Cardiac muscle cell (in vitro differentiated cells and primary cell): ENCODE data around the gene LPAR2. TPM values are rescaled to one million over a fixed set of nuclear protein-coding genes. Genes with fewer than 3 reads are reported as not detected.
A peak's percentile ranks its signal among the peaks of the same experiment; 100 is the strongest.

Experiments
- DNase-seq, 2 donors: peaks; one replicate each; pipeline versions ENCODE4 v3.0.0 to v3.0.0-alpha.2; 2010 to 2017; ENCODE audit warnings: low read depth in 1 of 2, low spot score in 1 of 2
- H3K27ac ChIP-seq: fragments of 200-600 bp; sonication (generic); 2 replicates; pipeline ENCODE4 v1.5.1; 2016
- H3K27me3 ChIP-seq: fragments of 200-600 bp; sonication (generic); 2 replicates; pipeline ENCODE4 v1.6.0; 2016; ENCODE audit warnings: control low read depth
- H3K36me3 ChIP-seq: fragments of 200-600 bp; sonication (generic); 2 replicates; pipeline ENCODE4 v1.5.1; 2016; ENCODE audit warnings: control low read depth
- H3K4me1 ChIP-seq: fragments of 200-600 bp; sonication (generic); 2 replicates; pipeline ENCODE4 v1.8.1; 2017; ENCODE audit warnings: low read depth, mild to moderate bottlenecking, mixed run types
- H3K4me3 ChIP-seq: fragments of 200-600 bp; sonication (generic); 2 replicates; pipeline ENCODE4 v1.5.1; 2016; ENCODE audit warnings: mild to moderate bottlenecking
- H3K9me3 ChIP-seq: fragments of 200-600 bp; sonication (generic); 2 replicates; pipeline ENCODE4 v1.5.1; 2017; ENCODE audit warnings: low read depth, mild to moderate bottlenecking, control low read depth
- polyA plus RNA-seq: library from polyadenylated mRNA; unstranded; fragments of >200 nt; fragmentation: Nextera tagmentation; extraction: Ambion mirVana; gene quantifications from 2 replicates; pipeline ENCODE4 v1.2.1, GENCODE V29; 2016
- total RNA-seq: library from RNA; depleted of rRNA; stranded (reverse); fragments of >200 nt; gene quantifications from 2 replicates; pipeline ENCODE4 v1.2.3, GENCODE V29; 2016
- TF ChIP-seq, protein P1 (sequence below): IDR thresholded peaks from 2 replicates; pipeline ENCODE4 v1.5.1; 2012; ENCODE audit warnings: low read depth, mild to moderate bottlenecking, low read length

LPAR2 gene
- total and polyA plus RNA-seq, 2 experiments from 2014 or later = 39.9 to 56.6 TPM

DNA sequence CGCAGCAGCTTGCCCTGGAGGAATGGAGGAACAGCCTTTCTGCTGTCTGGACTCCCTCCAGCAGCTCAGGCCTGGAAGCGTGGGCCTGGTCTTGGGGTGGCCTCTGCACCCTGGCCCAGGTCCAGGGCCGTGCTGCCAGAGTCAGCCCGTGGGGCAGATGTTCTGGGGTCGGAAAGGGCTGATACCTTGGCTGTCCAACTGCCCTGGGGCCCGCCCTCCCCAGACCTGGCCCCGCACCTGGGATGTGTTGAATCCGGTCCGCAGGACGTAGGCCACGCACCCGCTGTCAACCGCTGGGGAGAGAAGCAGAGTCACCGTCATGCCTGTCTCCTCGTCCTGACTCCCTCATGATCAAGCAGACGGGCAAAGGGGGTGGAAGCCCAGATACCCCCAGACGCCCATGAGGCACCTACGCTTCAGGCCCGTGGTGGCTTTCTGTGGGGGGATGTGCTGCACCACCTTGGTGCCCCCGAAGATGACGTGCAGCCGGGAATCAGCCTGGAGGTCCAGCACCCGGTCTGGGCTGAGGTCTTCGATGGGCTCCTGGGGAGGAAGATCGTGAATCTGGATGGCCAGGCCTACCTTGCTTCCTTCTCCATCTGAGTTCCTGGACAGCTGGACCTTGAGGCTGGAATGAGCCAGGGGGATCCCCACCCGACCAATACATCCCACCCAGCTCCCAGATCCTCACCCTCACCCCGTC is 27.8 kb upstream of the LPAR2 start:
- no peak for DNase-seq
- Histone ChIP-seq H3K4me3 (no peak overlapping the region), H3K9me3 (no peaks in the 10 kb centered on the region), H3K36me3 (peaks cover 42% of the 10 kb centered on the region), H3K27me3 (no peaks in the 10 kb centered on the region), H3K27ac (no peak overlapping the region), H3K4me1 (no peaks in the 10 kb centered on the region)
- TF ChIP-seq, protein P1, sequence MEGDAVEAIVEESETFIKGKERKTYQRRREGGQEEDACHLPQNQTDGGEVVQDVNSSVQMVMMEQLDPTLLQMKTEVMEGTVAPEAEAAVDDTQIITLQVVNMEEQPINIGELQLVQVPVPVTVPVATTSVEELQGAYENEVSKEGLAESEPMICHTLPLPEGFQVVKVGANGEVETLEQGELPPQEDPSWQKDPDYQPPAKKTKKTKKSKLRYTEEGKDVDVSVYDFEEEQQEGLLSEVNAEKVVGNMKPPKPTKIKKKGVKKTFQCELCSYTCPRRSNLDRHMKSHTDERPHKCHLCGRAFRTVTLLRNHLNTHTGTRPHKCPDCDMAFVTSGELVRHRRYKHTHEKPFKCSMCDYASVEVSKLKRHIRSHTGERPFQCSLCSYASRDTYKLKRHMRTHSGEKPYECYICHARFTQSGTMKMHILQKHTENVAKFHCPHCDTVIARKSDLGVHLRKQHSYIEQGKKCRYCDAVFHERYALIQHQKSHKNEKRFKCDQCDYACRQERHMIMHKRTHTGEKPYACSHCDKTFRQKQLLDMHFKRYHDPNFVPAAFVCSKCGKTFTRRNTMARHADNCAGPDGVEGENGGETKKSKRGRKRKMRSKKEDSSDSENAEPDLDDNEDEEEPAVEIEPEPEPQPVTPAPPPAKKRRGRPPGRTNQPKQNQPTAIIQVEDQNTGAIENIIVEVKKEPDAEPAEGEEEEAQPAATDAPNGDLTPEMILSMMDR = no peak

GRCh38 chr19:19655051-19655594 is 27.1 kb upstream of the LPAR2 start:
- H3K4me1 ChIP-seq = no peaks in the 10 kb centered on the region
- H3K36me3 ChIP-seq = peaks cover 47% of the 10 kb centered on the region
- H3K27ac ChIP-seq = no peak overlapping the region
- DNase-seq = no peak
- H3K27me3 ChIP-seq = no peaks in the 10 kb centered on the region
- no peaks in the 10 kb centered on the region for H3K9me3 ChIP-seq
- TF ChIP-seq, protein P1 = no peak
- H3K4me3 ChIP-seq = no peak overlapping the region

- H3K4me1 ChIP-seq = no peaks in the 10 kb centered on the region
- TF ChIP-seq, protein P1 = no peak
- peaks cover 51% of the 10 kb centered on the region for H3K36me3 ChIP-seq
- no peak overlapping the region for H3K27ac ChIP-seq
- no peak overlapping the region for H3K4me3 ChIP-seq
- no peaks in the 10 kb centered on the region for H3K9me3 ChIP-seq
- no peak for DNase-seq
- no peaks in the 10 kb centered on the region for H3K27me3 ChIP-seq
Observed at GRCh38 chr19:19654441-19654840, 26.4 kb upstream of the LPAR2 start.

- H3K27ac ChIP-seq = no peak overlapping the region
- TF ChIP-seq, protein P1 = no peak
- no peaks in the 10 kb centered on the region for H3K27me3 ChIP-seq
- H3K4me3 ChIP-seq = no peak overlapping the region
- H3K9me3 ChIP-seq = no peaks in the 10 kb centered on the region
- no peak for DNase-seq
- no peaks in the 10 kb centered on the region for H3K4me1 ChIP-seq
- peaks cover 56% of the 10 kb centered on the region for H3K36me3 ChIP-seq
Observed at GRCh38 chr19:19653597-19654147, 25.7 kb upstream of the LPAR2 start.

DNA sequence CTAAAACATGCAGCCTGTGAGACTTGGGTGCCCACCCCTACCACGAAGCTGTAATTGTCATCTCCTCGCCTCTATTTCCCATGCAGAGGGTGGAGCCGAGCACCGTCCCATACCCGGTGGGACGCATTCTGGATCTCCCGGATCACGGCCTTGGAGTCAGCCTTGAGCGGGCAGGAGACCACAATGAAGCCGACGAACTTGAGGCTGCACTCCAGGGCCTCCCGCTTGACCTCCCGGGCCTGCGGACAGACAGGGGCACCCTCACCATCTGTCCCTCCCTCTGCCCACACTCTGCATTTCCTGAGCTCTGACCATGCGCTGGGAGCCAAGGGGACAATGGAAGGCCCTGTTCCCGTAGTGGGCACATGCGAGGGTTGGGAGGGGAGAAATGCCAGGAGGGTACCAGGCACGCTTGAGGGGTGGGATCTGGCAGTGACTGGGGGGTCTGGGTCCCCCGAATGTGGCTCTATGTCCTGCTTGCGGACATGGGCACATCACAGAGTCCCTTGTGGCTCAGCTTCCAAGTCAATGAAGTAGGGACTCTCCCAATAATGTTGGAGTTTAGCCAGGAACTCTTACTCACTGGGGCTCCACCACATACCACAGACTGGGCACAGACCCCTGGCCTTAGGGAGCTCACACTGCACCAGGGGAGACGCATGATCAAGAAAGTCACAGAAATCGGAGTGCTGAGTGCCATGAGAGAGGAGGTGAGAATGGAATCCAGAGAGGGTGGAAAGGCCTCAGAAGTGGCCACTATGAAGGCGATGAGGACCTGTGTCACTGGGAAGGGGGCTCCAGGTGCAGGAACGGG is 24.7 kb upstream of the LPAR2 start:
- H3K9me3 ChIP-seq = no peaks in the 10 kb centered on the region
- no peaks in the 10 kb centered on the region for H3K27me3 ChIP-seq
- no peak overlapping the region for H3K27ac ChIP-seq
- TF ChIP-seq, protein P1 = no peak
- no peaks in the 10 kb centered on the region for H3K4me1 ChIP-seq
- peak in 1 of 2 donors; percentile 21 for DNase-seq
- H3K4me3 ChIP-seq = no peak overlapping the region
- peaks cover 56% of the 10 kb centered on the region for H3K36me3 ChIP-seq
